VCaP (cell line): ENCODE measurements around the gene RNFT2.

Source experiments
- H3K27ac ChIP-seq: fragments of 450-650 bp; 2 replicates; pipeline ENCODE4 v1.5.1; 2017
- TF ChIP-seq, protein P1 (sequence below): fragments of 450-650 bp; conservative IDR thresholded peaks from 2 replicates; pipeline ENCODE4 v1.5.1; 2017; ENCODE audit warnings: mild to moderate bottlenecking, moderate library complexity

The RNFT2 gene

GRCh38 chr12:116870306-116870705, 132.2 kb downstream of the RNFT2 start:
- TF ChIP-seq, protein P1, sequence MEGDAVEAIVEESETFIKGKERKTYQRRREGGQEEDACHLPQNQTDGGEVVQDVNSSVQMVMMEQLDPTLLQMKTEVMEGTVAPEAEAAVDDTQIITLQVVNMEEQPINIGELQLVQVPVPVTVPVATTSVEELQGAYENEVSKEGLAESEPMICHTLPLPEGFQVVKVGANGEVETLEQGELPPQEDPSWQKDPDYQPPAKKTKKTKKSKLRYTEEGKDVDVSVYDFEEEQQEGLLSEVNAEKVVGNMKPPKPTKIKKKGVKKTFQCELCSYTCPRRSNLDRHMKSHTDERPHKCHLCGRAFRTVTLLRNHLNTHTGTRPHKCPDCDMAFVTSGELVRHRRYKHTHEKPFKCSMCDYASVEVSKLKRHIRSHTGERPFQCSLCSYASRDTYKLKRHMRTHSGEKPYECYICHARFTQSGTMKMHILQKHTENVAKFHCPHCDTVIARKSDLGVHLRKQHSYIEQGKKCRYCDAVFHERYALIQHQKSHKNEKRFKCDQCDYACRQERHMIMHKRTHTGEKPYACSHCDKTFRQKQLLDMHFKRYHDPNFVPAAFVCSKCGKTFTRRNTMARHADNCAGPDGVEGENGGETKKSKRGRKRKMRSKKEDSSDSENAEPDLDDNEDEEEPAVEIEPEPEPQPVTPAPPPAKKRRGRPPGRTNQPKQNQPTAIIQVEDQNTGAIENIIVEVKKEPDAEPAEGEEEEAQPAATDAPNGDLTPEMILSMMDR, result no peak
- H3K27ac ChIP-seq, result no peak overlapping the region

- H3K27ac ChIP-seq, result no peak overlapping the region
- TF ChIP-seq, protein P1, result no peak
Observed at GRCh38 chr12:116874324-116874995, 136.3 kb downstream of the RNFT2 start.

- TF ChIP-seq, protein P1, result no peak
- no peak overlapping the region for H3K27ac ChIP-seq
Observed at GRCh38 chr12:116876151-116876869, 138.2 kb downstream of the RNFT2 start.

- TF ChIP-seq, protein P1, result no peak
- no peak overlapping the region for H3K27ac ChIP-seq
Observed at GRCh38 chr12:116878567-116879508, 140.7 kb downstream of the RNFT2 start.

- TF ChIP-seq, protein P1, result no peak
- H3K27ac ChIP-seq, result no peak overlapping the region
Observed at GRCh38 chr12:116879509-116880212, 141.5 kb downstream of the RNFT2 start.

DNA sequence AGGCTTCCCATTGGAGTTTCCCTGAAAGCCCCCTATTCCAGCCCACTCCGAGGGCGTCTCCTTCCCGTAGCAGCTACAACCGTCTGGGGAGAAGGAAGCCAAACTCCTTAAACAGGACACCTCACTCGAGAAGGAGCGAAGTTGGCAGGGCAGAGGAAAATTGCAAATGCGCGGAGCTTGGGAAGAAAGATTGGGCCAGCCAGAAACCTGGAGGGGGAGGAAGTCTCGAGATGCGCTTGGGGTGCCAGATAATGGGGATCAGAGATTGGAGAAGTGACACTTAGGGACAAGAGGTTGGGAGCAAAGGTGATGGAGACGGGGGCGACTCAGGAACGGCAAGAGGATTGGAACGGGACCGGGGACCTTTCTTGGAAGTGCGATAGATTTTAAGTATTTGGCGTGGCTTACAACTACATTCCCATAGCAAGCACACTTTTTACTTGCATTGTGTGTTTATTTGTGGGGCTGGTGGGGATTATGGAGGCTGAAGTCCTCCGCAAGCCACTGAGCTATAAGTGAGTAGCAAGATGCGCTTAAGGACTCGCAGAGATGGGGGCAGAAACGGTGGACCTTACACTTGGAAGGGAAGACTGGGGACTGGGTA, 142.2 kb downstream of the RNFT2 start:
- TF ChIP-seq, protein P1, result no peak

More for the DNA sequence above, 142.2 kb downstream of the RNFT2 start:
- no peak overlapping the region for H3K27ac ChIP-seq
